WI38 (cell line): ENCODE results near the gene SFMBT2.

Experiments
- H3K4me3 ChIP-seq: 2 replicates; pipeline ENCODE4 v1.5.1; 2011; ENCODE audit warnings: low read depth, mild to moderate bottlenecking, control low read depth, low read length
- TF ChIP-seq, protein P1 (sequence below): IDR thresholded peaks from 2 replicates; pipeline ENCODE4 v1.5.1; 2012; ENCODE audit warnings: low read depth, mild to moderate bottlenecking, control low read depth, low read length

SFMBT2 gene

DNA sequence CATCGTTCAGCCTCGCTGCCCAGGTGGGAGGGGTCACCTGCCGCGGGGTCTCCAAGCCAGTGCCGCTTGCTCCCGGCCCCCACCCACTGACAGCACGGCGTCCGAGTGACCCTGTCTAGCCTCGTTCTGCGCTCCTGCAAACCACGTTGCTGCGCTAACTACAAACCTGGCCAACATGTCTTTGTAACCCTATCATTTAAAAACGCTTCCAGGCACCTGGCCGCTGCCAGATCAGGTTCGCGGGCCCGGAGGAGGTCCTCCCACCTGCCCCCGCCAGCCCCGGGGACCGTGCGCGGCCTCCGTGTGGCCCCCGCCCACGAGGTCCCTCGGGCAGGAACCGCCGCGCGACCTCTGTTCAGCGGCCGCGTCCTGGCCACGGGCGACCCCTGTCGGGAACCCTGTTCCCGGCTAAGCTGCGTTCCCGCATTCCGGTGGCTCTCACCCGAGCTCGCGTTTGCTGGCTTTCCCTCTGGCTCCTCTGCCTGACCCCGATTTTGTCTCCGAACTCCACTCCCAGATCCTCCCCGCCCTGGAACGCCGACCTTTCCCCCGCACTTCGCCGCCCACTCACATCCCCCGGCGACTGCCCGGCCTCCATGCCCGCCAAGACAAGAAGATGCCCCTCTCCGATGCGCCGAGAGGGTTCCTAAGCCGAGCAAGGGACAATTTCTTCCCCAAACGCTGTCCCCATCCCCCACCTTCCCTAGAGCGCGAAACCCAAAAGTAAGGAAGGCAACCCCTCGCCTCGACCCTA is 2.4 kb downstream of the SFMBT2 start:
- TF ChIP-seq, protein P1, sequence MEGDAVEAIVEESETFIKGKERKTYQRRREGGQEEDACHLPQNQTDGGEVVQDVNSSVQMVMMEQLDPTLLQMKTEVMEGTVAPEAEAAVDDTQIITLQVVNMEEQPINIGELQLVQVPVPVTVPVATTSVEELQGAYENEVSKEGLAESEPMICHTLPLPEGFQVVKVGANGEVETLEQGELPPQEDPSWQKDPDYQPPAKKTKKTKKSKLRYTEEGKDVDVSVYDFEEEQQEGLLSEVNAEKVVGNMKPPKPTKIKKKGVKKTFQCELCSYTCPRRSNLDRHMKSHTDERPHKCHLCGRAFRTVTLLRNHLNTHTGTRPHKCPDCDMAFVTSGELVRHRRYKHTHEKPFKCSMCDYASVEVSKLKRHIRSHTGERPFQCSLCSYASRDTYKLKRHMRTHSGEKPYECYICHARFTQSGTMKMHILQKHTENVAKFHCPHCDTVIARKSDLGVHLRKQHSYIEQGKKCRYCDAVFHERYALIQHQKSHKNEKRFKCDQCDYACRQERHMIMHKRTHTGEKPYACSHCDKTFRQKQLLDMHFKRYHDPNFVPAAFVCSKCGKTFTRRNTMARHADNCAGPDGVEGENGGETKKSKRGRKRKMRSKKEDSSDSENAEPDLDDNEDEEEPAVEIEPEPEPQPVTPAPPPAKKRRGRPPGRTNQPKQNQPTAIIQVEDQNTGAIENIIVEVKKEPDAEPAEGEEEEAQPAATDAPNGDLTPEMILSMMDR: no peak
- H3K4me3 ChIP-seq: peak overlapping the region; percentile 56

DNA sequence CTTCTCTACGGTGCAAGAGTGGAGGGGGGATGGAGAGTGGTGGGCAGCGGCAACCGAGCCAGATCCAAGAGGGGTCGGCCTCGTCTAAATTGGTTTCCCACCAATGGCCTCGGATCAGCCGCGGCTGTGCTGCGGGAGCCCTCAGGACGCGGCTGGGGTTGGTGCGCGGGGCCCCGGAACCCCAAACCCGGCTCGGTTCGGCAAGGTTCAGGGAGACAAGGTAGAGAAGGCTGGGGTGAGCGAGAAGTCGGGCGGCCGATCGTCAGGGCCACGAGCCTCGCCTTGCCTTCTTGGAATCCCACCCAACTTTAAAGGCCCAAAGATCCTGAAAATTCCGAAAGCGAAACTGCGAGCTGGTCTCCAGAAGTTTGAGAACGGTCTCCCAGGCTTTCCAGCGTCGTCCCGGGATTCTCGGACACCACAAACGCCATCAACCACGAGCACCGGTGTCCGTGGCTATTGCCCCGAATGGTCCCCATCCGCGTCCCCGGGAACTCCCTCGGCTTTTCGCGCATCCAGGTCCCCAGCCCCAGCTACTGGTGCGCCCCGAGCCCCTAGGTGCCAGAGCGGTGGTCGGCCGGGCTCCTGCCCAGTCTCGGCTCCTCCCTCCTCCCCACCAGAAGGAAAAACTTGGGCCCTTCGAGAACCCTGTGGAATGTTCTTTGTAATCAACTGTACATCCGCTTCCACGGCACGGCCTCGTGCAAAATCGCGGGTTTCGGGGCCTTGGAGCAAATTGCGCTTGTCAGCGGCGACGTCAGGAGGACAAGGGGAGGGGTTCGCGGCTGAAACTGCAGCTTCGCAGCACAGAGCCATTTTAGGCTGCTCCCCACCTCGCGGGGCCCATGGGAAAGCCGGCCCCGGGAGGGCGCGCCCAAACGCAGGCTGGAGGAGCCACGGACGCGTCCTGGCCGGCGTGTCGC is 3.2 kb downstream of the SFMBT2 start:
- H3K4me3 ChIP-seq: no peak overlapping the region
- TF ChIP-seq, protein P1: no peak

DNA sequence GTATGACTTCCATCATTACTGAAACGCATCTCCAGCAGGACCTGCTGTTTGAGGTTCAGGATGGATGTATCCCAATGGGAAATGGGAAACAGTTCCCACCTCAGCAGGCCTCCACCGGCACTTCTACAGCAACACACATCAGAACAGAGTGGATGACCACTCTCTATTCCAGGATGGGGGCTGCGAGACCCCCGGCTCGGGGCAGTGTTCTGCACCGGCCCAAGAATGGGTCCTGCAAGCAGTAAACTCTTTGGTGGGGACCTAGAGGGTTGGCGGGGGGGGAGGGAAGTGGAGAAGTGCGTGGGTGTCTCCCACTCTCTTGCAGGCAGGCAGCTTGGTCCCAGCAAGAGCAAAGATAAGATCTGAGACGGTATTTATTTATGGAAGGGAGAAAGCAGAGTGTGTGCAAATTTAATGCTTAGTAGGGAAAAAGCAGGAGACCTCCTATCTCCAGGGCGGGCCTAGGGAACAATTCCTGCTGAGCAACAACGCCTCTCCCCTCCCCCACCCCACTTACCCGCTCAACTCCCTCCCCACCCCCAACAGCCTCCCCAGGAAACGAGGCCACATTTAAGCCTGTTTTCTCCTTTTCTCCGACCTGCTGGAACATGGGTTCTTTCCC is 4.0 kb downstream of the SFMBT2 start:
- TF ChIP-seq, protein P1: no peak
- no peak overlapping the region for H3K4me3 ChIP-seq

DNA sequence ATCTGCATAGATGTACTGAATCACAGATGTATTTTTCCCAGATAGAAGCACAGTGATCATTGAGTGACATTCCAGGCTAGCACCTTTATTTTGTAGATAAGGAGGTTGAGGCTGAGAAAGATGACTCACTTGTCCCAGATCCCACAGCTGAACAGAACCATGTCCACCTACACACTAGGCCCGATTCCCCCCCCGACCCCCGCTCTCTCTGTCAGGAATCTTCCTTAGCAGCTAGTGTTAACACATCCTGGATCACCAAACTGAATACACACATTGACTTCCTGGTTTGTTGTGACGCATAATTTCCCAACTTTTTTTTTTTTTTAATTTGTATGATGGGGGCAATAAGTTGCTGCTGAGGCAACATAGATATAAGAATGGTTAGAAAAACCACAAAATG is 5.2 kb downstream of the SFMBT2 start:
- H3K4me3 ChIP-seq: no peak overlapping the region
- TF ChIP-seq, protein P1: no peak

DNA sequence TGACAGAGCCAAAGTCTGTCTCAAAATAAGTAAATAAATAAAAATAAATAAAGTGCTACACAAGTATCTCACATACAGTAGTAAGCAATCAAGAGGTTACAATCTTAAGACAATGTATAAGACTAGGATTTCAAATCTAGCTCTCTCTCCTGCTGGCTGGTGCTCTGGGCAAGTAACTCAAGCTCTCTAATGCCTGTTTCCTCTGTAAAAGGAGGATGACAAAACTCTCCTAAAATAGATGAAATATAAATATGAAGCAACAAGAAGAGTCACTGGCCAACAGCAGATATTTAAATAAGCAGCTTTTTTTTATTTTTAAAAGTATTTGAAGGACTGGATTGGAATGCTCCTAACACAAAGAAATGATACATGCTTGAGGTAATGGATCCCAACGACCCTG is 7.2 kb downstream of the SFMBT2 start:
- no peak overlapping the region for H3K4me3 ChIP-seq
- TF ChIP-seq, protein P1: no peak

DNA sequence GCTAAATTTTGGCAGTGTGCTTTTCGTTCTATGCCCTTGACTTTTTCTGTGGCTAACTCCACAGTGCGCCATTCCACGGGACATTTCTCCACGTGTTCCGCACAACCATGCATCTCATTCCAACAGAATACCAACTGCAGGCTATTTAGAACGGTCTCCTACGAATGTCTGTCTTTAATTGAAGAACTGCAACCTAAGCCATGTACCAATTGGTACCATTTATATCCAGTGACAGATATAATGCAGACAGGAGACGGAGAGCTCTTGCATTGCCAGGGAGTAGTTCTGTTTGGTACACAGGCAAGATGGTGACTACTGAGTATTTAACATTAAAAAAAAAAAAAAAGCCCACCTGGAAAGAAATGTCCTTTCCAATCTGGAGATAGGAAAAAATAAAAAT is 9.1 kb downstream of the SFMBT2 start:
- H3K4me3 ChIP-seq: no peak overlapping the region
- TF ChIP-seq, protein P1: no peak

DNA sequence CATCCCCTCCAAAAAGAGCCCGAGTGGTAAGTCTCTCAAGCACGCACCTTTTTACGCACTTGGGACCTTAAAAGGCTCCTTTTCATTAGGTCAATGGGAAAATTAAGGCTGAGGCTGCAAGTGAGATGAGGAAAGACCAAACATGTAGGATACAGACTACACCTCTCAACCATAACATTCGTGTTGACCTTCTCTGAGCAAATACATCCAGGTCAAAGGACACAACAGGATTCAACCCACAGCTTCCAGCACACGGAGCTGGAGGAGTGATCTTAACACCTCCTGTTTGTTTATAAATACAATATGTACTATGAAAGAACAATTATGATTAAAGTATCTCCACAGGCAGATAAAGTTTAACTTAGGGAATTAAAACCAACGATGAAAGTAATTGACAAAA is 9.7 kb downstream of the SFMBT2 start:
- TF ChIP-seq, protein P1: no peak
- no peak overlapping the region for H3K4me3 ChIP-seq
